ENCODE results near the gene SCN3B. TPM values are rescaled to one million over a fixed set of nuclear protein-coding genes. Genes with fewer than 3 reads are reported as not detected.

Gene SCN3B
- total and polyA plus RNA-seq, 2 of the 4 experiments (the other 2 are of a cell fraction) = under 0.01 to 0.03 TPM

- H3K9me1 ChIP-seq (ENCODE audit: insufficient read depth, low read length) = no peaks in the 10 kb centered on the region
- ChIA-PET POLR2A (ENCODE audit: unreplicated experiment) (no interaction called here), CTCF (no interaction called here)
- no peaks in the 10 kb centered on the region for H4K20me1 ChIP-seq (ENCODE audit: insufficient read depth, low read length)
- intact Hi-C loops (cut with micrococcal nuclease) (no loop called here), dilution Hi-C loops (cut with HindIII; ENCODE audit: low sequenced_read_pairs, unreplicated experiment) (no loop called here), in situ Hi-C loops (cut with MboI; ENCODE audit: low sequenced_read_pairs) (no loop called here)
- TF ChIP-seq MAZ (IDR thresholded peaks at IDR 0.05; ENCODE audit: borderline replicate concordance, low read depth, low read length) = no peak
- TF ChIP-seq BHLHE40 (IDR thresholded peaks at IDR 0.05; ENCODE audit: low read depth, low read length) = no peak
- TF ChIP-seq RAD21 (IDR thresholded peaks at IDR 0.05; ENCODE audit: low read length) = no peak
- TF ChIP-seq RCOR1 (IDR thresholded peaks at IDR 0.05; ENCODE audit: insufficient replicate concordance, low read length) = no peak
- no peak for TF ChIP-seq FOS (IDR thresholded peaks at IDR 0.05; ENCODE audit: low read depth, low read length)
- no peak for TF ChIP-seq USF2 (IDR thresholded peaks at IDR 0.05; ENCODE audit: low read depth, low read length)
- no peak for TF ChIP-seq POLR2A (IDR thresholded peaks at IDR 0.05; ENCODE audit: low read depth, low read length)
- no peak overlapping the region for H2BK120ac ChIP-seq (ENCODE audit: low read depth, low read length)
- no peak for ATAC-seq (ENCODE audit: low read depth)
- no peak overlapping the region for H3K18ac ChIP-seq (ENCODE audit: low read depth, low read length)
- no peak overlapping the region for H3K4me2 ChIP-seq (ENCODE audit: low read depth, low read length)
- no peak overlapping the region for H4K8ac ChIP-seq (ENCODE audit: low read depth in 2 of 2, low read length in 2 of 2)
- DNase-seq = no peak
- H3K4ac ChIP-seq (ENCODE audit: low read depth, low read length) = no peak overlapping the region
- H3K9me3 ChIP-seq (ENCODE audit: control insufficient read depth, insufficient read depth, low read length) = no peaks in the 10 kb centered on the region
- H3K4me1 ChIP-seq (ENCODE audit: control insufficient read depth, insufficient read depth, low read length) = no peaks in the 10 kb centered on the region
- no peak overlapping the region for H3K14ac ChIP-seq (replicated peaks; ENCODE audit: low read depth, low read length)
- H3K56ac ChIP-seq (ENCODE audit: extremely low read depth, insufficient read depth, low read length) = no peak overlapping the region
- no CpG with 5 or more reads among the region's 6 CpGs for WGBS, 2 experiments (ENCODE audit: extremely low coverage in 2 of 2, insufficient read length in 1 of 2)
- H4K91ac ChIP-seq (ENCODE audit: insufficient read depth, low read depth, low read length) = no peak overlapping the region
- no peaks in the 10 kb centered on the region for H3K36me3 ChIP-seq (ENCODE audit: control insufficient read depth, insufficient read depth, low read length)
- H4K5ac ChIP-seq (ENCODE audit: low read depth, low read length) = no peak overlapping the region
- no TSS peak for BruUV-seq (replicated peaks)
- H3K9ac ChIP-seq (ENCODE audit: low read depth, low read length) = no peak overlapping the region
- H3K27ac ChIP-seq (ENCODE audit: insufficient read depth, low read length) = no peak overlapping the region
- H2AK5ac ChIP-seq (ENCODE audit: low read depth, low read length) = no peak overlapping the region
- H2AK9ac ChIP-seq (replicated peaks; ENCODE audit: low read depth, low read length, poor library complexity) = no peak overlapping the region
- no peak overlapping the region for H3K4me3 ChIP-seq (ENCODE audit: insufficient read depth, low read depth, low read length)
- H2BK15ac ChIP-seq (ENCODE audit: low read depth, low read length) = no peak overlapping the region
- H2BK5ac ChIP-seq (ENCODE audit: low read depth, low read length, poor library complexity, severe bottlenecking) = no peak overlapping the region
- H3K79me1 ChIP-seq (ENCODE audit: low read depth in 1 of 2, low read length in 2 of 2) = no peaks in the 10 kb centered on the region
- H2AFZ ChIP-seq (replicated peaks; ENCODE audit: low read length, poor library complexity) = no peak overlapping the region
- no peak overlapping the region for H3K23ac ChIP-seq (ENCODE audit: low read depth, low read length)
- no peak overlapping the region for H2BK20ac ChIP-seq (ENCODE audit: low read depth, low read length)
- peaks cover 6% of the 10 kb centered on the region for H3K27me3 ChIP-seq (ENCODE audit: control insufficient read depth, insufficient read depth, low read length)
Measured at GRCh38 chr11:123684601-123685000, 30.2 kb upstream of the SCN3B start.
